Endothelial cell of umbilical vein (primary cell): Measurements from ENCODE around the gene OR51A4. TPM values are rescaled to one million over a fixed set of nuclear protein-coding genes. Genes with fewer than 3 reads are reported as not detected.

Experiments
- BruUV-seq: library from RNA; stranded (reverse); fragments of 400-500 nt; replicated peaks from 2 replicates; lab custom pipeline; 2021; lab: Mats Ljungman, UMichigan
- CTCF ChIA-PET: fragments of 300-600, 350-600 bp; sonication (Branson Sonifier 250); formaldehyde crosslinking; loops from one replicate; lab custom pipeline; 2021; ENCODE audit warnings: antibody characterized with exemption, inconsistent platforms; lab: Charles Lee
- POLR2A ChIA-PET: fragments of 300-600, 350-600 bp; sonication (Branson Sonifier 250); formaldehyde crosslinking; loops from one replicate; lab custom pipeline; 2021; ENCODE audit warnings: antibody characterized with exemption, inconsistent platforms; lab: Charles Lee
- DNase-seq: peaks from one replicate; pipeline ENCODE4 v3.0.0-alpha.2; 2011; ENCODE audit warnings: low read depth, low spot score
- FAIRE-seq: peaks from 2 replicates; lab custom pipeline; 2011; peaks lifted over from hg19 to GRCh38; lab: Jason Lieb, UNC
- H2AFZ ChIP-seq: 2 replicates; pipeline ENCODE4 v1.6.0; 2012; ENCODE audit warnings: low read depth, low read length, control low read depth, inconsistent platforms
- H3K27ac ChIP-seq: 2 replicates; pipeline ENCODE4 v1.5.1; 2011; ENCODE audit warnings: low read depth, mild to moderate bottlenecking, control low read depth, low read length, moderate library complexity; ENCODE audit not compliant: insufficient read depth
- H3K27me3 ChIP-seq, 2 experiments: 2 replicates each; pipeline versions ENCODE4 v1.6.0 to v1.6.1; 2011; ENCODE audit warnings: low read length in 2 of 2, mixed read lengths in 1 of 2; ENCODE audit not compliant: control insufficient read depth in 2 of 2, insufficient read depth in 2 of 2
- H3K36me3 ChIP-seq, 2 experiments: 2 replicates in 1 of 2; 3 replicates in 1 of 2; pipeline ENCODE4 v1.5.1; 2011; ENCODE audit warnings: low read length in 2 of 2, mild to moderate bottlenecking in 1 of 2, moderate library complexity in 1 of 2; ENCODE audit not compliant: control insufficient read depth in 2 of 2, insufficient read depth in 2 of 2; ENCODE audit errors: extremely low read depth in 1 of 2
- H3K4me1 ChIP-seq: 3 replicates; pipeline ENCODE4 v1.5.1; 2011; ENCODE audit warnings: mild to moderate bottlenecking, low read length; ENCODE audit not compliant: control insufficient read depth, insufficient read depth; ENCODE audit errors: extremely low read depth
- H3K4me2 ChIP-seq: 2 replicates; pipeline ENCODE4 v1.6.1; 2011; ENCODE audit warnings: low read length, control low read depth, mixed read lengths; ENCODE audit not compliant: insufficient read depth
- H3K4me3 ChIP-seq, 3 experiments: fragments of 200-600 bp in 1 of 3; sonication (generic), shearing (Covaris generic) in 1 of 3; replicated peaks in 1 of 3; 2 replicates each; pipeline ENCODE4 v1.5.1; 2011 to 2016; ENCODE audit warnings: control low read depth in 3 of 3, low read length in 3 of 3, mild to moderate bottlenecking in 2 of 3, inconsistent platforms in 1 of 3, low read depth in 1 of 3, moderate library complexity in 1 of 3; ENCODE audit not compliant: insufficient read depth in 1 of 3
- H3K79me2 ChIP-seq: 2 replicates; pipeline ENCODE4 v1.6.0; 2012; ENCODE audit warnings: low read length, inconsistent platforms; ENCODE audit not compliant: control insufficient read depth, insufficient read depth
- H3K9ac ChIP-seq: replicated peaks from 2 replicates; pipeline ENCODE3; 2011; ENCODE audit warnings: low read length, control low read depth; ENCODE audit not compliant: insufficient read depth; ENCODE audit errors: extremely low read depth
- H3K9me1 ChIP-seq: replicated peaks from 3 replicates; pipeline ENCODE4 v1.6.0; 2011; ENCODE audit warnings: mild to moderate bottlenecking, low read length; ENCODE audit not compliant: control insufficient read depth, insufficient read depth; ENCODE audit errors: extremely low read depth
- H3K9me3 ChIP-seq: replicated peaks from 2 replicates; pipeline ENCODE4 v1.5.1; 2012; ENCODE audit warnings: low read length, inconsistent platforms; ENCODE audit not compliant: control insufficient read depth, insufficient read depth
- H4K20me1 ChIP-seq: replicated peaks from 2 replicates; pipeline ENCODE3; 2011; ENCODE audit warnings: mild to moderate bottlenecking, low read length; ENCODE audit not compliant: control insufficient read depth, insufficient read depth; ENCODE audit errors: extremely low read depth
- EZH2 ChIP-seq: IDR thresholded peaks from 2 replicates; pipeline ENCODE4 v1.6.1; 2012; ENCODE audit warnings: borderline replicate concordance, low read depth, mild to moderate bottlenecking, moderate library complexity, low read length, inconsistent platforms; ENCODE audit not compliant: severe bottlenecking
- FOS ChIP-seq: IDR thresholded peaks from 2 replicates; pipeline ENCODE4 v1.6.1; 2011; ENCODE audit warnings: mild to moderate bottlenecking, low read length, moderate library complexity, borderline replicate concordance; ENCODE audit not compliant: insufficient read depth
- GATA2 ChIP-seq: IDR thresholded peaks from 2 replicates; pipeline ENCODE4 v1.7.0; 2011; ENCODE audit warnings: low read depth, mild to moderate bottlenecking, moderate library complexity, mixed read lengths, low read length; ENCODE audit not compliant: insufficient read length, insufficient read depth
- JUN ChIP-seq: IDR thresholded peaks from 2 replicates; pipeline ENCODE4 v1.6.1; 2011; ENCODE audit warnings: borderline replicate concordance, low read depth; ENCODE audit not compliant: insufficient read length, insufficient read depth
- MAX ChIP-seq: IDR thresholded peaks from 2 replicates; pipeline ENCODE4 v1.6.1; 2011; ENCODE audit not compliant: insufficient read depth, insufficient read length
- MYC ChIP-seq: IDR thresholded peaks from one replicate; pipeline ENCODE4 v1.6.1; 2011; ENCODE audit warnings: mild to moderate bottlenecking, low read depth, low read length
- POLR2A ChIP-seq: IDR thresholded peaks from 2 replicates; pipeline ENCODE4 v1.6.1; 2012; ENCODE audit warnings: low read depth, mild to moderate bottlenecking, control low read depth, low read length
- POLR2AphosphoS5 ChIP-seq: IDR thresholded peaks from 2 replicates; pipeline ENCODE4 v1.6.1; 2012; ENCODE audit warnings: low read depth, mild to moderate bottlenecking, control low read depth, low read length, moderate library complexity; ENCODE audit not compliant: insufficient read depth
- dilution Hi-C: fragments of 300-500 bp; cut with MboI; formaldehyde crosslinking; loops from one replicate; pipeline ENCODE4 v1.15.0; 2019; ENCODE audit warnings: low sequenced_read_pairs; ENCODE audit not compliant: extremely low pct_ligation_motif_present
- intact Hi-C: fragments of 100-400 bp; cut with micrococcal nuclease; formaldehyde crosslinking; loops from one replicate; pipeline ENCODE4 v1.10.0; 2022
- polyA plus RNA-seq, 4 experiments: library from polyadenylated mRNA; depleted of rRNA in 3 of 4; stranded (reverse) in 3 of 4; unstranded in 1 of 4; fragments of >200 nt; gene quantifications; 2 replicates each; pipeline versions ENCODE4 v1.2.1 to v1.2.3, GENCODE V29; 2011 to 2012; ENCODE audit warnings: missing spikeins in 1 of 4
- total RNA-seq: library from RNA; stranded (reverse); gene quantifications from 2 replicates; pipeline ENCODE4 v1.2.3, GENCODE V29; 2021
- TF ChIP-seq, protein P1 (sequence below), 2 donors: IDR thresholded peaks; 1 replicate in 1 of 2; 2 replicates in 1 of 2; pipeline ENCODE4 v1.5.1; 2011; ENCODE audit warnings: low read length in 2 of 2, mild to moderate bottlenecking in 2 of 2, moderate library complexity in 2 of 2, control low read depth in 1 of 2, inconsistent platforms in 1 of 2, low read depth in 1 of 2; ENCODE audit not compliant: insufficient read depth in 1 of 2; ENCODE audit errors: extremely low read depth in 1 of 2

Gene OR51A4
- total and polyA plus RNA-seq, 2 donors (not counting 3 experiments of a cell fraction or from before 2014, with no cell fraction given), result not detected

DNA sequence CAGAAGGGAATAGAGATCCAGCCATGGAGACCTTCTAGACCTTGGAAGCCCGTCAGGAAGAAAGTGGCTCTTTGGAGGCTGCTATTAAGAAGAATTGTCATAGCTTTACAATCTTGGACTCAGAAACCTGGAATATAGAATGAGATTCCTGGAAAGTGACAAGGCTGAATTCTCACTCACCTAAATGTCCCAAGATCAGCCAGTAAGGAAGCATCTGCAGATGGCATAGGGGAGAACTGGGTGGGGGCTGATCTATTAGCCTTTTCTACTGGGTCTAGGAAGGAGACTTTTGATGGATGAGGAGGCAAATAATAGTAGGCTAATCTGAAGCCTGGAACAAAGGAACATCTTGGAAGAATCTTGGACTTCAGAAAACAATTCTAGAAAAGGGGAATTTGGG is 23.2 kb downstream of the OR51A4 start, which contains the start of gene OR51G1:
Gene OR51G1, minus strand, starts transcription at position 101 of the 400 bp plus-strand sequence. Its CDS starts 0 bp downstream, at position 101.
- Histone ChIP-seq H3K36me3 (no peaks in the 10 kb centered on the region), H3K9me3 (no peaks in the 10 kb centered on the region), H3K4me1 (no peaks in the 10 kb centered on the region), H2AFZ (no peak within 1 kb of the TSS), H3K79me2 (no peaks in the 10 kb centered on the region), H3K9me1 (no peaks in the 10 kb centered on the region), H3K9ac (no peak within 1 kb of the TSS), H3K27me3 (no peaks in the 10 kb centered on the region), H3K4me2 (no peak within 1 kb of the TSS), H3K4me3 (no peak within 1 kb of the TSS), H4K20me1 (no peaks in the 10 kb centered on the region), H3K27ac (no peak within 1 kb of the TSS)
- FAIRE-seq (no peak), DNase-seq (no peak)
- BruUV-seq, result no TSS peak
- no peak for TF ChIP-seq EZH2
- TF ChIP-seq FOS, result no peak
- no peak for TF ChIP-seq POLR2AphosphoS5
- TF ChIP-seq, protein P1, sequence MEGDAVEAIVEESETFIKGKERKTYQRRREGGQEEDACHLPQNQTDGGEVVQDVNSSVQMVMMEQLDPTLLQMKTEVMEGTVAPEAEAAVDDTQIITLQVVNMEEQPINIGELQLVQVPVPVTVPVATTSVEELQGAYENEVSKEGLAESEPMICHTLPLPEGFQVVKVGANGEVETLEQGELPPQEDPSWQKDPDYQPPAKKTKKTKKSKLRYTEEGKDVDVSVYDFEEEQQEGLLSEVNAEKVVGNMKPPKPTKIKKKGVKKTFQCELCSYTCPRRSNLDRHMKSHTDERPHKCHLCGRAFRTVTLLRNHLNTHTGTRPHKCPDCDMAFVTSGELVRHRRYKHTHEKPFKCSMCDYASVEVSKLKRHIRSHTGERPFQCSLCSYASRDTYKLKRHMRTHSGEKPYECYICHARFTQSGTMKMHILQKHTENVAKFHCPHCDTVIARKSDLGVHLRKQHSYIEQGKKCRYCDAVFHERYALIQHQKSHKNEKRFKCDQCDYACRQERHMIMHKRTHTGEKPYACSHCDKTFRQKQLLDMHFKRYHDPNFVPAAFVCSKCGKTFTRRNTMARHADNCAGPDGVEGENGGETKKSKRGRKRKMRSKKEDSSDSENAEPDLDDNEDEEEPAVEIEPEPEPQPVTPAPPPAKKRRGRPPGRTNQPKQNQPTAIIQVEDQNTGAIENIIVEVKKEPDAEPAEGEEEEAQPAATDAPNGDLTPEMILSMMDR (IDR thresholded peaks at IDR 0.05; ENCODE audit: extremely low read depth in 1 of 2, insufficient read depth in 1 of 2, low read depth in 1 of 2, low read length in 2 of 2), result no peak
- no peak for TF ChIP-seq GATA2
- no peak for TF ChIP-seq POLR2A
- TF ChIP-seq MYC, result no peak
- TF ChIP-seq JUN, result no peak
- TF ChIP-seq MAX, result no peak
- ChIA-PET POLR2A (no interaction called here), CTCF (no interaction called here)
- dilution Hi-C loops (no loop called here), intact Hi-C loops (no loop called here)
